ENCODE results near the gene CREB5.

- no peak for TF ChIP-seq ATF3 (CRISPR knock-in tag; conservative IDR thresholded peaks at IDR 0.05)
- no peak for TF ChIP-seq ARID4B (CRISPR knock-in tag; IDR thresholded peaks at IDR 0.05; ENCODE audit: borderline replicate concordance)
- TF ChIP-seq CTCF (IDR thresholded peaks at IDR 0.05), result no peak
- no peak for TF ChIP-seq MAX (CRISPR knock-in tag; IDR thresholded peaks at IDR 0.05)
- TF ChIP-seq ZNF317 (CRISPR knock-in tag; IDR thresholded peaks at IDR 0.05; ENCODE audit: borderline replicate concordance, low read depth), result no peak
- TF ChIP-seq NR3C1 (CRISPR knock-in tag; conservative IDR thresholded peaks at IDR 0.05; ENCODE audit: low read depth), result no peak
- TF ChIP-seq EMX1 (CRISPR knock-in tag; IDR thresholded peaks at IDR 0.05), result no peak
- TF ChIP-seq TEAD1 (CRISPR knock-in tag; IDR thresholded peaks at IDR 0.05), result no peak
- no peak for TF ChIP-seq ZNF423 (CRISPR knock-in tag; IDR thresholded peaks at IDR 0.05)
Observed at GRCh38 chr7:28483112-28483511, 70.8 kb downstream of the CREB5 start.
